ENCODE results near the gene CDK9. TPM values are rescaled to one million over a fixed set of nuclear protein-coding genes. Genes with fewer than 3 reads are reported as not detected.

Gene CDK9
- total and polyA plus RNA-seq, 2 of the 4 experiments (the other 2 are of a cell fraction) = 30.3 to 49.9 TPM

GRCh38 chr9:127833555-127833954 is 47.7 kb downstream of the CDK9 start:
- Histone ChIP-seq H3K36me3 (ENCODE audit: control insufficient read depth, insufficient read depth, low read length) (peaks cover 4% of the 10 kb centered on the region), H4K8ac (ENCODE audit: low read depth in 2 of 2, low read length in 2 of 2) (peak overlapping the region in 1 of 2 experiments; percentile 61; a peak in 2 of 4 replicates), H2BK120ac (ENCODE audit: low read depth, low read length) (no peak overlapping the region), H3K18ac (ENCODE audit: low read depth, low read length) (no peak overlapping the region), H3K9ac (ENCODE audit: low read depth, low read length) (no peak overlapping the region), H3K56ac (ENCODE audit: extremely low read depth, insufficient read depth, low read length) (no peak overlapping the region), H3K27me3 (ENCODE audit: control insufficient read depth, insufficient read depth, low read length) (no peaks in the 10 kb centered on the region), H4K91ac (ENCODE audit: insufficient read depth, low read depth, low read length) (no peak overlapping the region), H4K20me1 (ENCODE audit: insufficient read depth, low read length) (no peaks in the 10 kb centered on the region; the same call in 1 of the 2 replicates), H3K9me3 (ENCODE audit: control insufficient read depth, insufficient read depth, low read length) (no peaks in the 10 kb centered on the region), H3K4me3 (ENCODE audit: insufficient read depth, low read depth, low read length) (no peak overlapping the region), H3K9me1 (ENCODE audit: insufficient read depth, low read length) (peaks cover 36% of the 10 kb centered on the region), H3K4me1 (ENCODE audit: control insufficient read depth, insufficient read depth, low read length) (peaks cover 37% of the 10 kb centered on the region), H3K23ac (ENCODE audit: low read depth, low read length) (no peak overlapping the region), H3K4ac (ENCODE audit: low read depth, low read length) (no peak overlapping the region), H3K79me1 (ENCODE audit: low read depth in 1 of 2, low read length in 2 of 2) (peaks cover 24 to 63% of the 10 kb centered on the region in 2 experiments), H2AFZ (replicated peaks; ENCODE audit: low read length, poor library complexity) (no peak overlapping the region), H4K5ac (ENCODE audit: low read depth, low read length) (0 out of 2 replicates have a peak overlapping the region, but pooled peaks have one; percentile 21), H2AK5ac (ENCODE audit: low read depth, low read length) (no peak overlapping the region), H3K14ac (replicated peaks; ENCODE audit: low read depth, low read length) (peak overlapping the region; percentile 0; the same call in 1 of the 2 replicates), H2BK5ac (ENCODE audit: low read depth, low read length, poor library complexity, severe bottlenecking) (peak overlapping the region; percentile 48), H3K4me2 (ENCODE audit: low read depth, low read length) (no peak overlapping the region), H2BK20ac (ENCODE audit: low read depth, low read length) (peak overlapping the region; percentile 24; the same call in 1 of the 2 replicates), H3K27ac (ENCODE audit: insufficient read depth, low read length) (peak overlapping the region; percentile 42; the same call in 1 of the 2 replicates), H2AK9ac (replicated peaks; ENCODE audit: low read depth, low read length, poor library complexity) (no peak overlapping the region), H2BK15ac (ENCODE audit: low read depth, low read length) (peak overlapping the region; percentile 55; the same call in 1 of the 3 replicates)
- ChIA-PET CTCF (interaction anchor here (0.6 to 0.7 kb wide), 2 partner anchors 33 to 201 kb away, joined by 3 read pairs; no protein-coding TSS in a partner anchor), POLR2A (ENCODE audit: unreplicated experiment) (no interaction called here)
- DNase-seq (peak; percentile 55), ATAC-seq (ENCODE audit: low read depth) (no peak)
- no TSS peak for BruUV-seq (replicated peaks)
- dilution Hi-C loops (cut with HindIII; ENCODE audit: low sequenced_read_pairs, unreplicated experiment) (no loop called here), intact Hi-C loops (cut with micrococcal nuclease) (no loop called here), in situ Hi-C loops (cut with MboI; ENCODE audit: low sequenced_read_pairs) (no loop called here)
- no CpG with 5 or more reads among the region's 1 CpG for WGBS, 2 experiments (ENCODE audit: extremely low coverage in 2 of 2, insufficient read length in 1 of 2)
- TF ChIP-seq FOS (IDR thresholded peaks at IDR 0.05; ENCODE audit: low read depth, low read length) (no peak), RAD21 (IDR thresholded peaks at IDR 0.05; ENCODE audit: low read length) (no peak), USF2 (IDR thresholded peaks at IDR 0.05; ENCODE audit: low read depth, low read length) (no peak), CHD1 (IDR thresholded peaks at IDR 0.05; ENCODE audit: low read depth, low read length) (no peak), MAFK (IDR thresholded peaks at IDR 0.05; ENCODE audit: low read depth, low read length) (no peak), SMC3 (IDR thresholded peaks at IDR 0.05; ENCODE audit: low read depth, low read length) (no peak), ELK1 (IDR thresholded peaks at IDR 0.05; ENCODE audit: borderline replicate concordance, low read depth, low read length) (no peak)
